Measurements from ENCODE around the gene ZNF280B.

Gene ZNF280B

DNA sequence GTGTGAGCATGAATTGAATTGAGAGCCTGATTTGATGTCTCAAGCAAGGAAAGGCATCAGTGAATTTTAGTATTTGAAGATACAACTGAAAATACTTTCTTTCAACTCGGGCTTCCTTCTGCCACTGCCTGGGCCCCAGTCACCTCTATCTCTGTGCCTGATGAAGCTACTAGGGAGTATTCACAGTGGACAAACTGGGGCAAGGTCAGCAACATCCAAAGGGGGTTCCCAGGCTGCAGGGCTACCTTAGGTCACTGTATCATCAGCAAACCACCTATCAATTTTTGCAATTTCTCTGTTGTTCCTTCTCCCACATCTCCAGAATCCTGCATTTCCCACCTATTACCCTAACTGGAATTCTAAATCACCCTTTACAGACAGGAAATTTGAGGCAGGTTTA lies 40.4 kb upstream of the ZNF280B start:
- peaks cover 61% of the 10 kb centered on the region for H3K27me3 ChIP-seq (ENCODE audit: control insufficient read depth, insufficient read depth, low read length, poor library complexity, severe bottlenecking)
- no peaks in the 10 kb centered on the region for H3K9me3 ChIP-seq (ENCODE audit: control insufficient read depth, low read length)
- whole genome bisulfite sequencing, 2 experiments = 71 to 89% methylated on average over 1 of the region's 1 CpG
- no peaks in the 10 kb centered on the region for H3K36me3 ChIP-seq (ENCODE audit: control insufficient read depth, insufficient read depth, low read length)
- no peaks in the 10 kb centered on the region for H3K4me1 ChIP-seq (ENCODE audit: control insufficient read depth, insufficient read depth, low read length)
- H3K27ac ChIP-seq (ENCODE audit: insufficient read depth, low read depth, low read length, poor library complexity, severe bottlenecking) = no peak overlapping the region
- no peak overlapping the region for H3K4me3 ChIP-seq (ENCODE audit: insufficient read depth, low read depth, low read length)

DNA sequence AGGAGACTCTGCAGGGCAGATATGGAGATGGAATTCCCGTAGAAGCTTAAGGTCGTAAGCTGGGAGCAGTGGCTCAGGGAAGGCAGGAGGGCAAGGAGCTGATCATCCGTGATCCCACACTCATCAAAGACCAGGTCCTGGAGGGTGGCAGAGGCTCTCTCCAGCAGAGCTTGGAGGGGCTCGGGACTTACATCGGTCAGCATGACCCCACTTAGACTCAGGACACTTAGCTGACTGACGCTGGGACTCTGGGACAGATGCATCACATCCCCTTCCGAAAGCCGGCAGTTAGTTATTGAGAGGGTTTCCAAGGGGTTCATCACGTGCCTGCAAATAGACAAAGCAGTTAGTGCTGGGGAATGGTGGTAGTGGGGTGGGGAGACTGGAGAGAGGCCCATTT lies 39.8 kb upstream of the ZNF280B start:
- H3K4me1 ChIP-seq (ENCODE audit: control insufficient read depth, insufficient read depth, low read length) = no peaks in the 10 kb centered on the region
- H3K27me3 ChIP-seq (ENCODE audit: control insufficient read depth, insufficient read depth, low read length, poor library complexity, severe bottlenecking) = peaks cover 55% of the 10 kb centered on the region
- no peak overlapping the region for H3K4me3 ChIP-seq (ENCODE audit: insufficient read depth, low read depth, low read length)
- no peaks in the 10 kb centered on the region for H3K36me3 ChIP-seq (ENCODE audit: control insufficient read depth, insufficient read depth, low read length)
- WGBS, 2 experiments = 76 to 77% methylated on average over 9 of the region's 9 CpGs
- no peak overlapping the region for H3K27ac ChIP-seq (ENCODE audit: insufficient read depth, low read depth, low read length, poor library complexity, severe bottlenecking)
- H3K9me3 ChIP-seq (ENCODE audit: control insufficient read depth, low read length) = no peaks in the 10 kb centered on the region

DNA sequence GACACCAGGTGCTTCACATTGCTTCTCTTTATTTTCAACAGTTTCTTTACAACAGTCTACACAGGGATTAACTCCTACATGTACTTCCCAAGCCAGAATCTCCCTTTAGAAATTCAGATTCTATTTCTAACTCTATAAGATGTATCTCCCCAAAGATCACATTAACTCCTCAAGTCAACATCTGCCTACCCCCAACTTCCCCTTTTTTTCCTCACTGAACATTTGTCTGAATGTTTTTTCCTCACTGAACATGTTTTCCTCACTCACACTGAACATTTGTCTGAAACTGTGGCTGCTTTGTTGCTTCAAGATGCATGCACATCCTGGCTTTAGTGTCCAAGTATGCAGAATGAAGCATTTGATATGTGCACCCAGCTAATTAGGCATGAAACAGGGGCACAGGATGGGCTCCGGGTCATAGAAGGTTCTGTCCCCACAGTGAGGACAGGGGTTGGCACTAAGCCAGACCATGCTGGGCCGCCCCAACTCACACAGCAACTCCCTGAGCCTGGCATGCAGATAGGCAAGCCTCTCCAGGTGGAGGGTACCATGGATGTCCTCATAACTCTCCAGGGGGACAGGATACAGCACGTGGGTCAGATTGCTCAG lies 39.3 kb upstream of the ZNF280B start:
- WGBS, 2 experiments = 67 to 68% methylated on average over 3 of the region's 3 CpGs
- H3K36me3 ChIP-seq (ENCODE audit: control insufficient read depth, insufficient read depth, low read length) = no peaks in the 10 kb centered on the region
- H3K9me3 ChIP-seq (ENCODE audit: control insufficient read depth, low read length) = no peaks in the 10 kb centered on the region
- H3K4me1 ChIP-seq (ENCODE audit: control insufficient read depth, insufficient read depth, low read length) = no peaks in the 10 kb centered on the region
- peaks cover 53% of the 10 kb centered on the region for H3K27me3 ChIP-seq (ENCODE audit: control insufficient read depth, insufficient read depth, low read length, poor library complexity, severe bottlenecking)
- no peak overlapping the region for H3K27ac ChIP-seq (ENCODE audit: insufficient read depth, low read depth, low read length, poor library complexity, severe bottlenecking)
- no peak overlapping the region for H3K4me3 ChIP-seq (ENCODE audit: insufficient read depth, low read depth, low read length)

DNA sequence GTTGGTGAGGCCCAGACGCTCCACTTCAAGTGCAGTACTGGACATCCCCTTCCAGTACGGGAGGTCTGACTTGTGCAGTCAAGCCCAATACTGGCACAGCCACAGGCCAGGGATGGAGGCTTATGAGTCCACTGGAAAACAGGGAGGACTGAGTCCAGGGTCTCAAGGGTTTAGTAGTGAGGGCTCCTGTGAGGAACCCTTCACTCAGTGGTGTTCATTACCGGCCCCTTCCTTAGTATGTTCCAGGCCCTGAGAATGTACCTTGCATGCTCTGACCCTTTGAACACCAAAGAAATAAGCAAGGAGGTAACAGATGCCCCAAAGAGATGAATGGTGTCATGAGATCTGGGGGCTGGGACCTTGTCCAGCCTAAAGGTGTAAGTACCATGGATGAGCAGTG lies 38.7 kb upstream of the ZNF280B start:
- no peak overlapping the region for H3K4me3 ChIP-seq (ENCODE audit: insufficient read depth, low read depth, low read length)
- H3K4me1 ChIP-seq (ENCODE audit: control insufficient read depth, insufficient read depth, low read length) = no peaks in the 10 kb centered on the region
- H3K27ac ChIP-seq (ENCODE audit: insufficient read depth, low read depth, low read length, poor library complexity, severe bottlenecking) = no peak overlapping the region
- H3K27me3 ChIP-seq (ENCODE audit: control insufficient read depth, insufficient read depth, low read length, poor library complexity, severe bottlenecking) = peaks cover 56% of the 10 kb centered on the region
- H3K36me3 ChIP-seq (ENCODE audit: control insufficient read depth, insufficient read depth, low read length) = no peaks in the 10 kb centered on the region
- WGBS, 2 experiments = 90 to 91% methylated on average over 3 of the region's 3 CpGs
- no peaks in the 10 kb centered on the region for H3K9me3 ChIP-seq (ENCODE audit: control insufficient read depth, low read length)

DNA sequence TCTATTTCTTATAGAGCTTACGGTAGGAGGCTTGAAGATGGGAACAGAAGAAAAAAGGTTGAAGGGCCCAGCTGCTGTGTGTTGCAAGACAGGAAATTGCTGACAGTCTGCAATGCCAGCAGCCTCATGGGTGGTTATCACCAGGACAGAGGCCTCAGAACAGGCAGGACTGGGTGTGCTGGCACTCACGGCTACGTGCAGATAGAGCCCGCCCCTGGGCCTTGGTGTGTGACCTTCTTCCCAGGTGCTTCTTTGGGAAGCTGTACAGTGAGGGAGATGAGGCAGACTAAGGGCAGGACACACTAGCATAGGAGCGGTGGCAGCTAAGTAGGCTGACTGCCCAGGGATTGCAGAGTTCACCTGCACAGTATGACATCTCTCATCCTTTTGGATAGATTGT lies 37.9 kb upstream of the ZNF280B start:
- H3K27ac ChIP-seq (ENCODE audit: insufficient read depth, low read depth, low read length, poor library complexity, severe bottlenecking) = no peak overlapping the region
- H3K36me3 ChIP-seq (ENCODE audit: control insufficient read depth, insufficient read depth, low read length) = no peaks in the 10 kb centered on the region
- peaks cover 53% of the 10 kb centered on the region for H3K27me3 ChIP-seq (ENCODE audit: control insufficient read depth, insufficient read depth, low read length, poor library complexity, severe bottlenecking)
- no peaks in the 10 kb centered on the region for H3K9me3 ChIP-seq (ENCODE audit: control insufficient read depth, low read length)
- H3K4me1 ChIP-seq (ENCODE audit: control insufficient read depth, insufficient read depth, low read length) = no peaks in the 10 kb centered on the region
- 84 to 86% methylated on average over 5 of the region's 5 CpGs for WGBS, 2 experiments
- no peak overlapping the region for H3K4me3 ChIP-seq (ENCODE audit: insufficient read depth, low read depth, low read length)

DNA sequence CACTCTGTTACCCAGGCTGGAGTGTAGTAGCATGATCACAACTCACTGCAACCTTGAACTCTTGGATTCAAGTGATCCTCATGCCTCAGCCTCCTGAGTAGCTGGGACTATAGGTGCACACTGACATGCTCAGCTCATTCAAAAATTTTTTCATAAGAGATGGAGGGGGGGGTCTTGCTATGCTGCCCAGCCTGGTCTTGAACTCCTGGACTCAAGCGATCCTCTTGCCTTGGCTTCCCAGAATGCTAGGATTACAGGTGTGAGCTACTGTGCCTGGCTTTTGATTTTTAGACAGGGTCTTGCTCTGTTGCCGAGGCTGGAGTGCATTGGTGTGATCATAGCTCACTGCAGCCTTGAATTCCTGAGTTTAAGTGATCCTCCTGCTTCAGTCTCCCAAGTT lies 36.5 kb upstream of the ZNF280B start:
- H3K4me1 ChIP-seq (ENCODE audit: control insufficient read depth, insufficient read depth, low read length) = no peaks in the 10 kb centered on the region
- peaks cover 40% of the 10 kb centered on the region for H3K27me3 ChIP-seq (ENCODE audit: control insufficient read depth, insufficient read depth, low read length, poor library complexity, severe bottlenecking)
- no peak overlapping the region for H3K4me3 ChIP-seq (ENCODE audit: insufficient read depth, low read depth, low read length)
- H3K9me3 ChIP-seq (ENCODE audit: control insufficient read depth, low read length) = no peaks in the 10 kb centered on the region
- no peaks in the 10 kb centered on the region for H3K36me3 ChIP-seq (ENCODE audit: control insufficient read depth, insufficient read depth, low read length)
- 89 to 91% methylated on average over 2 of the region's 2 CpGs for WGBS, 2 experiments
- no peak overlapping the region for H3K27ac ChIP-seq (ENCODE audit: insufficient read depth, low read depth, low read length, poor library complexity, severe bottlenecking)

DNA sequence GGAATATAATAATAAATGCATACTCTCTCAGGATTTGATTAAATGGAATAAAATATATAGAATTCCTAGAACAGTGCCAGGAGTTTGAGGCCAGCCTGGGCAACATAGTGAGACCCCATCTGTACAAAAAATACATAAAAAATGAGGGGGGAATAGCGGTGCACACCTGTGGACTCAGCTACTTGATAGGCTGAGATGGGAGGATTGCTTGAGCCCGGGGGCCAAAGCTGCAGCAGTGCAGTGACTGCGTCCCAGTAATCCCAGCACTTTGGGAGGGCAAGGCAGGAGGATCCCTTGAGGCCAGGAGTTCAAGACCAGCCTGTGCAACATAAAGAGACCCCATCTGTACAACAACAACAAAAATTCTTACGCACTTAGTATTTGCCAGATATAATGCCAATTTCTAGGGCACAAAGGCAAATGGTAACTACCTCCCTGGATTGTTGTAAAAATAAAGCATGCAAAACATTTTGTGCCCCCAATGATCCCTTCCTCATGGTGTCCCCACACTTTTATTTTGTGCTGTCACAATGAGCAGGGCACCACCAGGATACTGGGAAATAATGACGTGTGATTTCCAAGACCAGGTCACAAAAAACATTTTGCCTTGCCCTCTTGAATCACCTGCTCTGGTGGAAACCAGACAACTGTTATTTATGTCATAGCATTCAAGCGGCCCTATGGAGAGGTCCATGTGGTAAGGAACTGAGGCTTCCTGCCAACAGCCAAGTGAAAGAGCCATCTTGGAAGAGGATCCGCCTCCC lies 29.9 kb upstream of the ZNF280B start:
- 89 to 90% methylated on average over 7 of the region's 7 CpGs for WGBS, 2 experiments
- Histone ChIP-seq H3K36me3 (ENCODE audit: control insufficient read depth, insufficient read depth, low read length) (no peaks in the 10 kb centered on the region), H3K27me3 (ENCODE audit: control insufficient read depth, insufficient read depth, low read length, poor library complexity, severe bottlenecking) (peaks cover 15% of the 10 kb centered on the region), H3K9me3 (ENCODE audit: control insufficient read depth, low read length) (no peaks in the 10 kb centered on the region), H3K27ac (ENCODE audit: insufficient read depth, low read depth, low read length, poor library complexity, severe bottlenecking) (no peak overlapping the region), H3K4me1 (ENCODE audit: control insufficient read depth, insufficient read depth, low read length) (no peaks in the 10 kb centered on the region), H3K4me3 (ENCODE audit: insufficient read depth, low read depth, low read length) (no peak overlapping the region)

DNA sequence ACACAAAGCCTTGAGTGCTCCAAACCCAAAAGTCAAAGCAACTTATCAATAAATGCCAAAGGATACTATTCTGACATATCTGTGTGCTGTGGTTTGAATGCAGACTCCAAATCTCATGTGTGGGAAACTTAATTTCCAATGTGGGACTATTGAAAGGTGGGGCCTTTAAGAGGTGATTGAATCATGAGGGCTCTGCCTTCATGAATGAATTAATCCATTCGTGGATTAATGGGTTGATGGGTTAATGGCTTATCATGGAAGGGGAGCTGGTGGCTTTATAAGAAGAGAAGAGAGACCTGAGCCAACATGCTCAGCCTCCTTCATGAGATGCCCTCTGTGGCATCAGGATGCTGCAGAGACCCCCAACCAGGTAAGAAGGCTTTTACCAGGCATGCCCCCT lies 28.4 kb upstream of the ZNF280B start:
- Histone ChIP-seq H3K9me3 (ENCODE audit: control insufficient read depth, low read length) (no peaks in the 10 kb centered on the region), H3K36me3 (ENCODE audit: control insufficient read depth, insufficient read depth, low read length) (no peaks in the 10 kb centered on the region), H3K27ac (ENCODE audit: insufficient read depth, low read depth, low read length, poor library complexity, severe bottlenecking) (no peak overlapping the region), H3K4me1 (ENCODE audit: control insufficient read depth, insufficient read depth, low read length) (no peaks in the 10 kb centered on the region), H3K27me3 (ENCODE audit: control insufficient read depth, insufficient read depth, low read length, poor library complexity, severe bottlenecking) (peaks cover 8% of the 10 kb centered on the region), H3K4me3 (ENCODE audit: insufficient read depth, low read depth, low read length) (no peak overlapping the region)
- WGBS, 2 experiments = 52 to 64% methylated on average over 1 of the region's 1 CpG

DNA sequence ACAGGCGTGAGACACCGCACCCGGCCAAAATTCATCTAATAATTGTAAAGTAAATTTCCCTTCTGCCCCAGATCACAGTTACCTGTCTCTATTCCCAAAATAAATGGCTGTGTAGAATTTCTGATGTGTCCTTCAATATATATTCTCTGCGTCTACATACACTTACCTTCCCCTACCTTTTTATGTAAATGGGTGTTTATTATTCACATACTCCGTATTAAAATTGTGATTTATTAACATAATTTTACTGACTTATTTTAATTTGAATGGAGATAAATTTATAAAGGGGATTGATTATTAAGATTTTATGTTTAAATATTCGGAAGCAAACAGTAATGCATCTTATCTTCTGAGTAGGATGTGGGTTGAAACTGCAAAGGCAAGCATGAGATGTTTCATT lies 28.0 kb upstream of the ZNF280B start:
- Histone ChIP-seq H3K27ac (ENCODE audit: insufficient read depth, low read depth, low read length, poor library complexity, severe bottlenecking) (no peak overlapping the region), H3K4me3 (ENCODE audit: insufficient read depth, low read depth, low read length) (no peak overlapping the region), H3K27me3 (ENCODE audit: control insufficient read depth, insufficient read depth, low read length, poor library complexity, severe bottlenecking) (peaks cover 8% of the 10 kb centered on the region), H3K4me1 (ENCODE audit: control insufficient read depth, insufficient read depth, low read length) (no peaks in the 10 kb centered on the region), H3K36me3 (ENCODE audit: control insufficient read depth, insufficient read depth, low read length) (no peaks in the 10 kb centered on the region), H3K9me3 (ENCODE audit: control insufficient read depth, low read length) (no peaks in the 10 kb centered on the region)
- WGBS, 2 experiments = 84 to 90% methylated on average over 4 of the region's 6 CpGs

DNA sequence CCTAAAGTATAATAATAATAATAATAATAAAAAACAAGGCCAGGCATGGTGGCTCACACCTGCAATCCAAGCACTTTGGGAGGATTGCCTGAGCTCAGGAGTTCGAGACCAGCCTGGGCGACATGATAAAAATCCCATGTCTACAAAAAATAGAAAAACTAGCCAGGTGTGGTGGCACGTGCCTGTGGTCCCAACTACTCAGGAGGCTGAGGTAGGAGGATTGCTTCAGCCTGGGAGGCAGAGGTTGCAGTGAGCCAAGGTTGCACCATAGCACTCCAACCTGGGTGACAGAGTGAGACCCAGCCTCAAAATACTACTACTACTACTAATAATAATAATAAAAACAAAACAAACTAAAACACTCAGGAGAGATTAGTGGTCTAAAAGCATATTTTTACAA lies 27.1 kb upstream of the ZNF280B start:
- Histone ChIP-seq H3K27ac (ENCODE audit: insufficient read depth, low read depth, low read length, poor library complexity, severe bottlenecking) (no peak overlapping the region), H3K9me3 (ENCODE audit: control insufficient read depth, low read length) (no peaks in the 10 kb centered on the region), H3K27me3 (ENCODE audit: control insufficient read depth, insufficient read depth, low read length, poor library complexity, severe bottlenecking) (peaks cover 8% of the 10 kb centered on the region), H3K36me3 (ENCODE audit: control insufficient read depth, insufficient read depth, low read length) (no peaks in the 10 kb centered on the region), H3K4me3 (ENCODE audit: insufficient read depth, low read depth, low read length) (no peak overlapping the region), H3K4me1 (ENCODE audit: control insufficient read depth, insufficient read depth, low read length) (no peaks in the 10 kb centered on the region)
- WGBS, 2 experiments = 84 to 95% methylated on average over 3 of the region's 3 CpGs
